ENCODE results near the gene PRPSAP2.

DNA sequence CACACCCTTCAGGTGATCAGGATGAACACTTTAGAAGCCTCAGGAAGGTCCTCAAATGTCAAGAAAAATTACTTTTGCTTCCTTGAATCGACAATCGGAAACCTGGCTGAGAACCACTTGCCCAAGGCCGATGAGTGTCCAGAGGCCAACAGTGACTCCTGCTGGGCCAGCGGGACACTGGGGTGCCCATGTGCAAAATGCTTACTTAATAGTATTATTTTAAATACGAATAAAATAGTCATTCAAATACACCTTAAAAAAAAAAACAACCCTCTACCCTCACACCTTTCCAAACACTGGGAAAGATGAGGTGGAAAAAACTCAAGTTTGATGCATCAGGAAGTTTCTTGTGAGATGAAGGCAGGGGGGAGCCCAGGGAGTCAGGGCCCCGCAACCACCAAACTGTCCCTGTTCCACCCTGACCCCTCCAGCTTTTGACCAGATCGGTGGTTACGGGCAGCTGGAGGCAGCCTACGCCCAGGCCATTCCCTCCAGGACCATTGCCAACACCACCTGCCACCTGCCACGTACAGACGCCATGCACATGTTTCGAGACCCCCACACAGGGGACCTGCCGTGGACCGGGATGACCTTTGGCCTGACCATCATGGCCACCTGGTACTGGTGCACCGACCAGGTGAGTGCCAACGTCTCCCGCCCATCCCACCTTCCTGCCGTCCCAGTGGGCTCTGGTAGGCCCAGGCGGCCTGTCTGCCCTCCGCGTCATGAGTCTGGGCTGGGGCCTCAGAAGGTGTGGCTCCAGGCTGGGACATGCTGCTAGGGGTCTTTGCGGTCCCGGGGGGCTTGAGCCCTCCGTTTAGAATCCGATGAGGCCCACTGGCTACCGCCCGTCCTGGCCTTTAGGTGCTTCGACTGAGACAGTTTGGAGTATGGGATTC lies 112.9 kb downstream of the PRPSAP2 start:
- TF ChIP-seq, protein P1, sequence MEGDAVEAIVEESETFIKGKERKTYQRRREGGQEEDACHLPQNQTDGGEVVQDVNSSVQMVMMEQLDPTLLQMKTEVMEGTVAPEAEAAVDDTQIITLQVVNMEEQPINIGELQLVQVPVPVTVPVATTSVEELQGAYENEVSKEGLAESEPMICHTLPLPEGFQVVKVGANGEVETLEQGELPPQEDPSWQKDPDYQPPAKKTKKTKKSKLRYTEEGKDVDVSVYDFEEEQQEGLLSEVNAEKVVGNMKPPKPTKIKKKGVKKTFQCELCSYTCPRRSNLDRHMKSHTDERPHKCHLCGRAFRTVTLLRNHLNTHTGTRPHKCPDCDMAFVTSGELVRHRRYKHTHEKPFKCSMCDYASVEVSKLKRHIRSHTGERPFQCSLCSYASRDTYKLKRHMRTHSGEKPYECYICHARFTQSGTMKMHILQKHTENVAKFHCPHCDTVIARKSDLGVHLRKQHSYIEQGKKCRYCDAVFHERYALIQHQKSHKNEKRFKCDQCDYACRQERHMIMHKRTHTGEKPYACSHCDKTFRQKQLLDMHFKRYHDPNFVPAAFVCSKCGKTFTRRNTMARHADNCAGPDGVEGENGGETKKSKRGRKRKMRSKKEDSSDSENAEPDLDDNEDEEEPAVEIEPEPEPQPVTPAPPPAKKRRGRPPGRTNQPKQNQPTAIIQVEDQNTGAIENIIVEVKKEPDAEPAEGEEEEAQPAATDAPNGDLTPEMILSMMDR (IDR thresholded peaks at IDR 0.05 in 8 of 11, conservative IDR thresholded peaks at IDR 0.05 in 3 of 11), result no peak
- TF ChIP-seq POLR2AphosphoS5 (IDR thresholded peaks at IDR 0.05), result no peak
- TF ChIP-seq POLR2A (IDR thresholded peaks at IDR 0.05), result no peak

All from spleen (tissue), 7 donors.